ENCODE data around the gene DENND6B. TPM values are rescaled to one million over a fixed set of nuclear protein-coding genes. Genes with fewer than 3 reads are reported as not detected.

The DENND6B gene
- total RNA-seq, 1 experiment from 2014 or later = 14.3 TPM

DNA sequence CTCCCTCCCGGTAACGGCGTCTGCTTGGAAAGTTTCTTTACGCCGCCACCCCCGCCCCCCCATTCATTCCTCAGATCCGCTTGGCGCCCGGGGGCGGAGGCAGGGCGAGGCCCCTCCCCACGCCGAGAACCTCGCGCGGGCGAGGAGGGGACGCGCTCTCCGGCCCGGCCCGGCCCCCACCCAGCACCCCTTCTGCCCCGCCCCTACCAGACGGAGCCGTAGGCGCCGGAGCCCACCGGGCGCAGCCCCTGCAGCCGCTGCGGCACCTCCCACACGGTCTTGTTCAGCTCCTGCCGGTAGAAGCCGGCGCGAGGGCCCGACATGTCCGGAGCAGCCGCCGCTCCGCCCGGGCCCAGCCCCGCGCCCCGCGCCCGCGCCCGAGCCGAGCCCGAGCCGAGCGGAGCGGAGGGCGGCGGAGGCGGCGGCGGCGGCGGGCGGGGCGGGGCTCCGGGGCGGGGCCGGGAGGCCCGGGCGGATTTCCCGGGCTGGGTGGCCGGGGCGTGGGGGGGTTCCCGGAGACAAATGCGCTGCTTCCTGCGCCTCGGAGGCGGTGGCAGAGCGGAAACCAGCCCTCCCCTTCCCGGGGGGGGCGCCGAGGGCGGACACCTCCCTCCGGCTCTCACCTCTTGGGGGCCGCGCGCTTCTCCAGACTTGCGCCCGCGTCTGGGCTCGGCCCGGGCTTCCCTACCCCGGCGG is 56.7 kb downstream of the DENND6B start, which contains the start of gene MAPK11:
MAPK11 (minus strand) TSS at position 411 of the 696 bp plus-strand sequence; CDS start at position 323, 88 bp downstream.
- CTCF ChIA-PET = interaction anchor here (0.7 kb wide), 1 partner anchor 267 kb away, joined by 10 read pairs; no protein-coding TSS in a partner anchor
- Histone ChIP-seq H3K27me3 (ENCODE audit: insufficient read depth, low read depth) (no peaks in the 10 kb centered on the region), H3K9me2 (ENCODE audit: insufficient read depth) (no peaks in the 10 kb centered on the region), H2AFZ (peak within 1 kb of the TSS; percentile 80), H3K4me2 (peak within 1 kb of the TSS; percentile 100), H3K27ac (no peak within 1 kb of the TSS), H3K4me1 (replicated peaks; ENCODE audit: insufficient read depth) (peaks cover 46% of the 10 kb centered on the region), H3K36me3 (ENCODE audit: low read depth) (peaks cover 4% of the 10 kb centered on the region), H4K20me1 (ENCODE audit: insufficient read depth) (peaks cover 17% of the 10 kb centered on the region), H3K9me3 (ENCODE audit: insufficient read depth, low read depth) (no peaks in the 10 kb centered on the region), H3F3A (ENCODE audit: insufficient read depth, low read depth) (peaks cover 52% of the 10 kb centered on the region), H3K4me3 (peak within 1 kb of the TSS; percentile 82), H3K79me2 (ENCODE audit: low read depth) (no peaks in the 10 kb centered on the region)
- intact Hi-C loops (cut with micrococcal nuclease; ENCODE audit: unreplicated experiment) = loop anchor here (5.0 kb wide), 2 partner anchors 37 to 72 kb away; partner anchors contain the start of genes PLXNB2 and PPP6R2
- DNase-seq = peak in 1 of 2 experiments; percentile 48
- POLR2A ChIA-PET (ENCODE audit: unreplicated experiment) = interaction anchor here (0.6 kb wide), 1 partner anchor 34 kb away, joined by 3 read pairs; no protein-coding TSS in a partner anchor
- no peak for TF ChIP-seq EZH2 (IDR thresholded peaks at IDR 0.05; ENCODE audit: low read depth)
- TF ChIP-seq, protein P1, sequence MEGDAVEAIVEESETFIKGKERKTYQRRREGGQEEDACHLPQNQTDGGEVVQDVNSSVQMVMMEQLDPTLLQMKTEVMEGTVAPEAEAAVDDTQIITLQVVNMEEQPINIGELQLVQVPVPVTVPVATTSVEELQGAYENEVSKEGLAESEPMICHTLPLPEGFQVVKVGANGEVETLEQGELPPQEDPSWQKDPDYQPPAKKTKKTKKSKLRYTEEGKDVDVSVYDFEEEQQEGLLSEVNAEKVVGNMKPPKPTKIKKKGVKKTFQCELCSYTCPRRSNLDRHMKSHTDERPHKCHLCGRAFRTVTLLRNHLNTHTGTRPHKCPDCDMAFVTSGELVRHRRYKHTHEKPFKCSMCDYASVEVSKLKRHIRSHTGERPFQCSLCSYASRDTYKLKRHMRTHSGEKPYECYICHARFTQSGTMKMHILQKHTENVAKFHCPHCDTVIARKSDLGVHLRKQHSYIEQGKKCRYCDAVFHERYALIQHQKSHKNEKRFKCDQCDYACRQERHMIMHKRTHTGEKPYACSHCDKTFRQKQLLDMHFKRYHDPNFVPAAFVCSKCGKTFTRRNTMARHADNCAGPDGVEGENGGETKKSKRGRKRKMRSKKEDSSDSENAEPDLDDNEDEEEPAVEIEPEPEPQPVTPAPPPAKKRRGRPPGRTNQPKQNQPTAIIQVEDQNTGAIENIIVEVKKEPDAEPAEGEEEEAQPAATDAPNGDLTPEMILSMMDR (conservative IDR thresholded peaks at IDR 0.05) = no peak
- BruUV-seq (replicated peaks) = no TSS peak

DNA sequence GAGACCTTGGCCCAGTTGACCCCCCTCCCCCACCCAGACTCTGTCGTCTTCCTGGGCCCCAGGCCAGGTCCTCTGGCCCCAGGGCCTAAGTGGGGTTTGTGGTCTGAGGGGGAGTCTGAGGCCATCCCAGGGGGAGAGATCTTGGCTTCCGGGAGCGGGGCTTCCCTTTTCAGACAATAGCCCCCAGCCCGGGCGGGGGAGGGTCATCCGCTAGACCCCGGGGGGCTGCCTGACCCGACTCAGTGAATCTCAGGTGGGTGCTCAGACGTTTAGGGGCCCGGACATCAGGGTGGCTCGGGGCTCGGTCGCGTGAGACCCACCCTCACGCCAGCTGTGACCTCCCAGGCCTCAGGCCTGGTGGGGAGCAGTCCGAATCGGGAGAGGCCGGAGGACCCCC is 57.2 kb downstream of the DENND6B start:
- Histone ChIP-seq H3K4me3 (peak overlapping the region; percentile 82), H3K9me3 (ENCODE audit: insufficient read depth, low read depth) (no peaks in the 10 kb centered on the region), H2AFZ (peak overlapping the region; percentile 52; the same call in 1 of the 2 replicates), H4K20me1 (ENCODE audit: insufficient read depth) (peaks cover 14% of the 10 kb centered on the region), H3F3A (ENCODE audit: insufficient read depth, low read depth) (peaks cover 49% of the 10 kb centered on the region), H3K4me1 (replicated peaks; ENCODE audit: insufficient read depth) (peaks cover 43% of the 10 kb centered on the region), H3K79me2 (ENCODE audit: low read depth) (no peaks in the 10 kb centered on the region), H3K9me2 (ENCODE audit: insufficient read depth) (no peaks in the 10 kb centered on the region), H3K27ac (no peak overlapping the region), H3K27me3 (ENCODE audit: insufficient read depth, low read depth) (no peaks in the 10 kb centered on the region), H3K36me3 (ENCODE audit: low read depth) (no peaks in the 10 kb centered on the region), H3K4me2 (peak overlapping the region; percentile 100)
- intact Hi-C loops (cut with micrococcal nuclease; ENCODE audit: unreplicated experiment) = no loop called here
- no TSS peak for BruUV-seq (replicated peaks)
- POLR2A ChIA-PET (ENCODE audit: unreplicated experiment) = no interaction called here
- DNase-seq = no peak
- CTCF ChIA-PET = no interaction called here
- TF ChIP-seq, protein P1 (conservative IDR thresholded peaks at IDR 0.05) = no peak
- no peak for TF ChIP-seq EZH2 (IDR thresholded peaks at IDR 0.05; ENCODE audit: low read depth)

DNA sequence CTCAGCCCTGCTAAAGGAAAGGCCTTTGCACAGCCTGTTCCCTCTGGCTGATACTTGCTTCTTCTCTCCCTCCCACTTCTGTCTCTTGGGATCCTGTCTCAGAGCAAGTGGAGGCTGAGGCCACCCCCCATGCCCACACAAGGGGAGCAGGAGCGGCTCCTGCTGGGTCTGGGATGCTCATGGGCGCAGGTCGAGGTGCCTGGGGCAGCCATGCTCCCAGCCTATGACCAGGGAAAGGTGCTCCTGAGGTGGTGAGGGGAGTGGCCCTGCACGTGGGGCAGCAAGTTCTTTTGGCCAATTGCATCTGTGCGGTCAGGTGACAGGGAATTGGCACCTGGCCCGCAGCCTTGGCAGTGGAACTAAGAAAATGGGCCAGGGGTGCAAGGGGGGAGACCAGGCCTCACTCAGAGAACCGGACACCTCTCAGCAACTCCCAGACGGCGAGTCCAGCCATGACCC is 58.1 kb downstream of the DENND6B start:
- CTCF ChIA-PET = no interaction called here
- no peak overlapping the region for H2AFZ ChIP-seq
- H3K27ac ChIP-seq = no peak overlapping the region

More for the DNA sequence above, 58.1 kb downstream of the DENND6B start:
- Histone ChIP-seq H3K9me3 (ENCODE audit: insufficient read depth, low read depth) (no peaks in the 10 kb centered on the region), H3K4me2 (peak overlapping the region; percentile 100), H3K27me3 (ENCODE audit: insufficient read depth, low read depth) (no peaks in the 10 kb centered on the region), H3K79me2 (ENCODE audit: low read depth) (no peaks in the 10 kb centered on the region), H3K9me2 (ENCODE audit: insufficient read depth) (no peaks in the 10 kb centered on the region), H3K36me3 (ENCODE audit: low read depth) (no peaks in the 10 kb centered on the region), H3K4me1 (replicated peaks; ENCODE audit: insufficient read depth) (peaks cover 39% of the 10 kb centered on the region), H3F3A (ENCODE audit: insufficient read depth, low read depth) (peaks cover 42% of the 10 kb centered on the region), H3K4me3 (no peak overlapping the region), H4K20me1 (ENCODE audit: insufficient read depth) (peaks cover 8% of the 10 kb centered on the region; the same call in 1 of the 2 replicates)
- POLR2A ChIA-PET (ENCODE audit: unreplicated experiment) = no interaction called here
- no TSS peak for BruUV-seq (replicated peaks)
- intact Hi-C loops (cut with micrococcal nuclease; ENCODE audit: unreplicated experiment) = no loop called here
- TF ChIP-seq EZH2 (IDR thresholded peaks at IDR 0.05; ENCODE audit: low read depth) = no peak
- TF ChIP-seq, protein P1 (conservative IDR thresholded peaks at IDR 0.05) = no peak
- DNase-seq = no peak
